Measurements from ENCODE around the gene RRN3.
A peak's percentile ranks its signal among the peaks of the same experiment; 100 is the strongest.
"Not testable (repeated sequence)": the region's sequence is repeated elsewhere in the genome, so short reads cannot be mapped to it uniquely, and the experiment has no call there.

The RRN3 gene

GRCh38 chr16:15029749-15030148 is 64.3 kb downstream of the RRN3 start:
- not testable (repeated sequence) for H3K27ac ChIP-seq; DNase-seq (ENCODE audit: low read depth, low spot score)

GRCh38 chr16:15028801-15029698 is 65.0 kb downstream of the RRN3 start:
- peak overlapping the region; percentile 17 for H3K27ac ChIP-seq
- not testable (repeated sequence) for DNase-seq (ENCODE audit: low read depth, low spot score)

GRCh38 chr16:15028345-15028715 is 65.7 kb downstream of the RRN3 start:
- peak overlapping the region; percentile 17 for H3K27ac ChIP-seq
- not testable (repeated sequence) for DNase-seq (ENCODE audit: low read depth, low spot score)

- H3K27ac ChIP-seq: peak overlapping the region; percentile 17
- DNase-seq (ENCODE audit: low read depth, low spot score): not testable (repeated sequence)
Observed at GRCh38 chr16:15027503-15028344, 66.3 kb downstream of the RRN3 start.

GRCh38 chr16:15027051-15027450 is 67.0 kb downstream of the RRN3 start:
- DNase-seq (ENCODE audit: low read depth, low spot score); H3K27ac ChIP-seq: not testable (repeated sequence)

GRCh38 chr16:15025234-15025951 is 68.7 kb downstream of the RRN3 start:
- not testable (repeated sequence) for DNase-seq (ENCODE audit: low read depth, low spot score); H3K27ac ChIP-seq

GRCh38 chr16:15024858-15025199 is 69.2 kb downstream of the RRN3 start:
- H3K27ac ChIP-seq; DNase-seq (ENCODE audit: low read depth, low spot score): not testable (repeated sequence)

- not testable (repeated sequence) for DNase-seq (ENCODE audit: low read depth, low spot score); H3K27ac ChIP-seq
Observed at GRCh38 chr16:15023381-15024077, 70.5 kb downstream of the RRN3 start.

GRCh38 chr16:15022194-15022593 is 71.9 kb downstream of the RRN3 start:
- not testable (repeated sequence) for H3K27ac ChIP-seq; DNase-seq (ENCODE audit: low read depth, low spot score)

GRCh38 chr16:15021429-15021828 is 72.6 kb downstream of the RRN3 start:
- not testable (repeated sequence) for H3K27ac ChIP-seq; DNase-seq (ENCODE audit: low read depth, low spot score)

GRCh38 chr16:15016951-15017580 is 77.0 kb downstream of the RRN3 start:
- H3K27ac ChIP-seq; DNase-seq (ENCODE audit: low read depth, low spot score): not testable (repeated sequence)

- not testable (repeated sequence) for DNase-seq (ENCODE audit: low read depth, low spot score); H3K27ac ChIP-seq
Observed at GRCh38 chr16:15016354-15016753, 77.7 kb downstream of the RRN3 start.

GRCh38 chr16:15015671-15016070 is 78.4 kb downstream of the RRN3 start:
- H3K27ac ChIP-seq; DNase-seq (ENCODE audit: low read depth, low spot score): not testable (repeated sequence)

GRCh38 chr16:15012941-15013340 is 81.1 kb downstream of the RRN3 start:
- H3K27ac ChIP-seq: not testable (repeated sequence)

More at GRCh38 chr16:15012941-15013340, 81.1 kb downstream of the RRN3 start:
- not testable (repeated sequence) for DNase-seq (ENCODE audit: low read depth, low spot score)
